GM12873 (cell line): ENCODE data around the gene PARP8.

Experiments
- TF ChIP-seq, protein P1 (sequence below): IDR thresholded peaks from 2 replicates; pipeline ENCODE4 v1.5.1; 2012; ENCODE audit warnings: low read depth, mild to moderate bottlenecking, moderate library complexity, low read length, control low read depth; ENCODE audit not compliant: insufficient read depth; ENCODE audit errors: missing control alignments

PARP8 gene

DNA sequence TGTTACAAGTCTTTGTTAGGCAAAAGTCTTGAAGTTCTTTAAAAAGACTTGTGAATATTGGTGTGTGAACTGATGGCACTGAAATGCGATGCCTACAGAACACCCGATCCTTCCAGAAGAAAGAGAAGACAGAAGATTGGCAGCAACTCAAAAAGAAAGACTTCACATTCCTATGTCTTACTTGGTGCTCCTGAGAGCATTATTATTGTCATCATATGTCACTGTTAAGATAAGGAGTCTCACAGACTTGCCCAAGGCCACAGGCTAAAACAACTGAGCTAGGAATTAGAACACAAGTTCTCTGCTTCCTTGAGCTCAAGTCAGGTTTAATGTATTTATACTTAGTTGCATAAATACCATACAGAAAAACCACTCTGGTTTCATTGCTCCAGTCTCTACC is 198.0 kb downstream of the PARP8 start:
- TF ChIP-seq, protein P1, sequence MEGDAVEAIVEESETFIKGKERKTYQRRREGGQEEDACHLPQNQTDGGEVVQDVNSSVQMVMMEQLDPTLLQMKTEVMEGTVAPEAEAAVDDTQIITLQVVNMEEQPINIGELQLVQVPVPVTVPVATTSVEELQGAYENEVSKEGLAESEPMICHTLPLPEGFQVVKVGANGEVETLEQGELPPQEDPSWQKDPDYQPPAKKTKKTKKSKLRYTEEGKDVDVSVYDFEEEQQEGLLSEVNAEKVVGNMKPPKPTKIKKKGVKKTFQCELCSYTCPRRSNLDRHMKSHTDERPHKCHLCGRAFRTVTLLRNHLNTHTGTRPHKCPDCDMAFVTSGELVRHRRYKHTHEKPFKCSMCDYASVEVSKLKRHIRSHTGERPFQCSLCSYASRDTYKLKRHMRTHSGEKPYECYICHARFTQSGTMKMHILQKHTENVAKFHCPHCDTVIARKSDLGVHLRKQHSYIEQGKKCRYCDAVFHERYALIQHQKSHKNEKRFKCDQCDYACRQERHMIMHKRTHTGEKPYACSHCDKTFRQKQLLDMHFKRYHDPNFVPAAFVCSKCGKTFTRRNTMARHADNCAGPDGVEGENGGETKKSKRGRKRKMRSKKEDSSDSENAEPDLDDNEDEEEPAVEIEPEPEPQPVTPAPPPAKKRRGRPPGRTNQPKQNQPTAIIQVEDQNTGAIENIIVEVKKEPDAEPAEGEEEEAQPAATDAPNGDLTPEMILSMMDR = no peak

DNA sequence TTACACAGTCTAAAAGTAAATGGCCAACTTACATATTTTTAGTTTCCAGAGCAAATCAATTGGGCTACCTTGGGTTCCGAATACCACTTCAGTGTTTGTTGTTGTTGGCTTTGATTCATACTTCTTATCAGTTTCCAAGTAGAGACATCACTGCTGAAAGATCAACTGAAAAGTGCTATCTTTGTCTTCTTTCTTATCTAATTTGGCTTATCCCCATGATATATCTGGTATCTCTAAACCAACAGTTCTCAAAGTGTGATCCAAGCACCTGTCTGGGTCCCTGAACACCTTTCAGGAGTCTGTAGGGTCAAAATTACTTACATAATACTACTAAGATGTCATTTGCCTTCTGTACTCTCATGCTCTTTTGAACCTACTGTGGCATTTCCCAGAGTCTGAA is 200.0 kb downstream of the PARP8 start:
- TF ChIP-seq, protein P1 = no peak

DNA sequence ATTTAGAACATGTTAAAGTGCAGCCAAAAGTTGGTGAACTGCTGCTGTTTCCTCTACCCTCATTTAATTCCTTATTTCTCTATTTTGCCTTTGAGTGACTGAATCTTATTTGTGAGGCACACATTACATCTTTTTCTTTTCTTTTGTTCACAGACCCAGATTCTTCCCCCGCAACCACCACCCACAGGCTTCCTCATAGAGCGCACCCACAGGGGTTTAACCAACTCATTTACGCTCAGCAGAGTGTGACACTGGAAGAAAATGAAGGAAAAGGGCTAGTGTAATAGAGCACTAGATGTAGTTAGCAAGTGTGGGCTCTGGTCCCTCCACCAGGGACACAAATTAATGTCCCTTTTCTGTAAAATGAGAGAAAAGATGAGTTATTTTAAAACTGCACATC is 200.7 kb downstream of the PARP8 start:
- TF ChIP-seq, protein P1 = no peak

DNA sequence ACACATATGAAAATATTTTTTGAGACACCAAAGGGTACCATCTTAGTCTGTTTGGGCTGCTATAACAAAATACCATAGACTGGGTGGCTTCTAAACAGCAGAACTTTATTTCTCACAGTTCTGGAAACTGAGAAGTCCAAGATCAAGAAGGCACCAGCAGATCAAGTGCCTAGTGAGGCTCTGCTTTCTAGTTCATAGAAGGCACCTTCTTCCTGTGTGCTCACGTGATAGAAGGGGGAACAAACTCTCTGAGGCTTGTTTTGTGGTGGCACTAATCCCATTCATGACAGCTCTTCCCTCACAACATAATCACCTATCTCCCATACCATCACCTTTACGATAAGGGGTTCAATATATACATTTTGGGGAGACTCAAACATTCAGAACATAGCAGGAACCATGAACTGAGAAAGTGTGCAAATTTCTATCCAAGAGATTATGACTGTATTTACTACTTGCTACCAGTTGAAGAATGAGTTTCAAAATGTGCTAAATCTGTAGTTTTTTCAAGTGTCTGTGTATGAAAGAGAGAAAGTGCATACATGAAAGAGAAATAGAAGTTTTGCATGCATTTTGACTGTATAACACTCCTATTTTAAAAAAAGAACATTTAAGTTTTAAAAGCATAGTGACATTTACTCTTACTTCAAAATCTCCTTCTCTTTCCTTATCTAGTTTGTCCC is 207.3 kb downstream of the PARP8 start:
- TF ChIP-seq, protein P1 = no peak

DNA sequence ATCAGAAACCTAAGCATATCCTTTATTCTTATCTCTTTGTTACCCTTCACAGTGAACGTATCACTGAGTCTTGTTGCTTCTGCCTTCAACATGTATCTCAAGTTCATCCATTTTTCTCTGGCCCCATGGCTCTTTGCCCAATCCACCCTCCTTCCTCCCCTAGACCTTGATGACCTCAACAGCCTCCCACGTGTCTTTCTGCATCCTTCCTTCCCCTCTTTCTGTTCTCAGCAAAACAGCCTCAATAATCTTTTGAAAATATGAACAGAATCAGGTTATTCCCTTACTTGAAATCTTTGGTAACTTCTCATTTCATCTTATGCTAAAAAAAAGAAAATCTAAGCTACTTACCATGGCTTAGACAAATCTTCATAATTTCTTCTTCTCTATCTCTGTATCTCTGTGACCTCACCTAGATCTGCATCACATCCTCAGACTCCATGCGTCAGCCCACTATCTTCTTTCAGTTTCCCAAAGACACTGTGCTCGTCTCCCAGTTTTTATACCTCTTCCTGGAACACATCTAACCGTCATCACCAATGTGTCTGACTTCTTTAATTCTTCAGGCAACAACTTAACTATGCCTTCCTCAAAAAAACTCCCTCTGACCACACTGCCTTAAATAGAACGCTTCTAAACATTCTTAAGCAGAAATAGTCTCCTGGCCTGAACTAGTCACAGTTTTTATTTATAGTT is 208.0 kb downstream of the PARP8 start:
- TF ChIP-seq, protein P1 = no peak

DNA sequence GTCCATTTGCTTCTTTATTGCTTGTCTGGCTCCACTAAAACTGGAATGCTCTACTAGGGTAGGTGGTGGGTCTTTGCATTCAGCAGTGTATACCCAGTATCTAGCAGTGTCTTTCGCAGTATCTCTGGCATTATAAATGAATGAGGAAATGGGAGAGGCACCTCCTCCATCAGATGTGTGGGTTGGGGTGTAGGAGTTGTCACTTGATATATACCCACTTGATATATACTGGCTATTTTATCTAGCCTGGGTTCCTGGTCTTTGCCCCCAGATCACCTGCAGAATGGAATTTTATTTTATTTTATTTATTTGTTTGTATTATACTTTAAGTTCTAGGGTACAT is 208.5 kb downstream of the PARP8 start:
- TF ChIP-seq, protein P1 = no peak

DNA sequence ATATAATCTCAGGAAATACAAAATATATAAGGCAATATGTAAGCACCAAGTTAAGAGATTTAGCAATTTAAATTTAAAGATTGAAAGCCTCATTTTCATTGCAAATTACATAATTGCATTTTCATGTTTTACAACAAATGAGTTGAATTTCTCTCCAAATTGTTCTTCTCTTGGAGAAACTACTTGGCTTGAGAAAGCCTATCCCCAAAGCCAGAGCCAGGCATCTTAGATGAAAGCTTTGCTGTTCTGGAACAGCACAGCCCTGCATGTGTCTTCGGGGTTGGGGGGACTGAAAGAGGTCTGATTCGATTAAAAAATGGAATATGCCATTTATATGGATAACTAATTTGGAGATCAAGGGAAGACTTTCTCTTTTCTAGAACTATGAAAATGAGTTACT is 212.0 kb downstream of the PARP8 start:
- TF ChIP-seq, protein P1 = no peak
